COLO668 (cell line): Measurements from ENCODE around the gene THAP7.

Source experiments
- DNase-seq: peaks from one replicate; lab custom pipeline; 2025; ENCODE audit not compliant: unreplicated experiment; lab: John Stamatoyannopoulos, UW

Gene THAP7

DNA sequence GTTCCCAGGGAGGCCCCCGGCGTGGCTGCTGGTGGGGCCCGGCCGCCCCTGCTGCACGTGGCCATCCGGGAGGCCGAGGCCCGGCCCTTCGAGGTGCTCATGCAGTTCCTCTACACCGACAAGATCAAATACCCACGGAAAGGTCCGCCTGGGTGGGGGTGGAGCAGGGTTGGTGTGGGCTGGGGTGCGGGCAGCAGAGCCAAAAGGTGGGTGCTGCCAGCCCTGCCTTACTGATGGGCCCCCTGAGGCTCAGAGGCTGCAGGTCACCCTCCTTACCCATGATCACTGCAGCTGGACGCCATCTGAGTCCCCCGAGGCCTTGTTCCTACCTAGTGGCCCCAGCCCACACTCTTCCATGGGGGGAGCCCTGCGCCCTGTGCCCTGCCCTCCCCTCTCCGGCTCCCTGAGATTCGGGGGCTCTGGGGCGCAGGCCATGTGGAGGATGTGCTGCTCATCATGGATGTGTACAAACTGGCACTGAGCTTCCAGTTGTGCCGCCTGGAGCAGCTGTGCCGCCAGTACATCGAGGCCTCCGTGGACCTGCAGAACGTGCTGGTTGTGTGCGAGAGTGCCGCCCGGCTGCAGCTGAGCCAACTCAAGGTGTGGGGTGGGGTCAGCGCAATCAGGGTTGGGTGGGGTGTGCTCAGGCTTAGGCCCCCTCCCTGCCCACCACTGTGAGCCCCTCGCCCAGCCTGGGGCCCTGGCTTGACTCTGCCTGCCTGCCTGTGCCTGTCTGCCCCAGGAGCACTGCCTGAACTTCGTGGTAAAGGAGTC lies 7.6 kb downstream of the THAP7 start:
- no peak for DNase-seq

DNA sequence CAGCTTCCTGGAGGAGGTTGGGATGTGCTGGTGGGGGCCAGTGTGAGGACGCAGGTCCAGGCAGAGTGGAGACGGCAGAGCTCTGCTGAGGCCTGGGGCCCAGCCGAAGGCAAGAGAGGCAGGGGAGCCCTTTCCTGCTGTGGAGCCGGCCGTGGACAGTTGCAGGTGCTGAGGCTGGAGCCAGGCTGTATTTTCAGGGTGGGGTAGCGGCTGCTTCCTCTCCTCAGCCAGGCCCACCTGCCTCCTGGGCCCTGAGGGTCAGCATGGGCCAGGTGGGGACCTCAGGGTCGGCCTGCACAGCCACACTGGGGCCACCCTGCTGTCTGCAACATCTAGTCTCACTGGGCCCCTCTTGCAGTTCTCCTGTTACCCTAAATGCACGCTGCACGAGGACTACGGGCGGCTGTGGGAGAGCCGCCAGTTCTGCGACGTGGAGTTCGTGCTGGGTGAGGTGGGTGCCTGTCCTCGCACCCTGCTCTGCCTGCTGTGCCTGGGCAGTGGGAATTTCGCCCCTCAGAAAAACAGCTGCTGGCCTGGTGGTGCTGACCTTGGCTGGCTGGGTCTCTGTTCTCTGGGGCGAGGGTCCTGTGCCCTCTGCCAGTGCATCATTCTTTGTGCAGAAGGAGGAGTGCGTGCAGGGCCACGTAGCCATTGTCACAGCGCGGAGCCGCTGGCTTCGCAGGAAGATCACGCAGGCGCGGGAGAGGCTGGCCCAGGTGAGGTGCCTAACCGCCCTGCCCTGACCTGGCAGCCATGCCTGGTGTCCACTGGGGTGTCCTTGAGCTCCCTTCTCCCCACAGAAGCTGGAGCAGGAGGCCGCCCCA lies 8.4 kb downstream of the THAP7 start:
- DNase-seq, result no peak

DNA sequence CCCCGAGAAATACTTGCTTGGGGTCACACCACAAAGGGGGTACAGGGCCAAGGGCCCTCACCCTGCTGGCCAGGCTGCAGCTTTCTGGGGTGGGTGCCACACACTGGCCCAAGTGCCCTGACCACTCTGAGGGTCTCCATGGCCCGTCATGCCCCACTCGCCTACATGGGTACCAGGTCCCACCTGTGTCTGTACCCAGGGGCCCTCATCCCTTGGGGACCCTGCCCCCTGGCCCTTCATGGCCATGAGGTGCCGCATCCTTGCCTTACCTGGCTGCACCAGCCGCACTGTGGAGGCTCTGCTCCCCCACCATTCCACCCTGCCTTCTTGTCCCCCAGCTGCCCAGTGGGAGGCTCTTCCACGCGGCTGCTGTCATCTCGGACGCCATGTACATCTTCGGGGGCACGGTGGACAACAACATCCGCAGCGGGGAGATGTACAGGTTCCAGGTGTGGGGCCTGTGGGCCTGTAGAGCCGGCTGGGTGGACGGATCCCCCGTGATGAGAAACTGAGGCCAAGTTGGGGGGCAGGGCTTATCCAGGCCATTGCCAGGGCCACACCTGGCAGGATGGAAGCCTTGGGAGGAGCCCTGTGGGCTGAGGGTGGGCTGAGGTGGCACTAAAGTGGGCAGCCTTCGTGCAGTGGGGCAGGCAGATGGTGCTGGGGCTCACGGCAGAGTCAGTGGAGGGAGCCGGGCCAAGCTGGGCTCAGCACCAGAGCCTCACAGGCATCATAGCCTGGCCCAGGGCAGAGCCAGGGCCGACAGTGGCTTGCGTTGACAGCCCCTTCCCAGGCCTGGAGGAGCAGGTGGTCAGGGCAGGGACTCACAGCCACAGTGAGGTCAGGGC lies 9.2 kb downstream of the THAP7 start:
- DNase-seq, result no peak

DNA sequence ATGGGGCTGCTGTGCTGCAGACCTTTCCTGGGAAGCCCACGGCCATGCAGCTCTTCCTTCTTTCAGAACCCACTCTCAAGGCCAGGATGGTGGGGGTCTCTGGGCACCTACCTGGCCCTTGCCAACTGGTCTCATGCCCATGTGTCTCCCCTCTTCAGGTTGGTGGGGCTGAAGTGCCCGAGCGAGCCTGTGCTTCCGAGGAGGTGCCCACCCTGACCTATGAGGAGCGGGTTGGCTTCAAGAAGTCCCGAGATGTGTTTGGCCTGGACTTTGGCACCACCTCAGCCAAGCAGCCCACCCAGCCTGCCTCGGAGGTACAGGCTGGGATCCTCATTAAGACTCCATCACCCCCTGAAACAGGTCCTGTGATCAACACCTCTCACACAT lies 9.9 kb downstream of the THAP7 start:
- DNase-seq, result no peak

DNA sequence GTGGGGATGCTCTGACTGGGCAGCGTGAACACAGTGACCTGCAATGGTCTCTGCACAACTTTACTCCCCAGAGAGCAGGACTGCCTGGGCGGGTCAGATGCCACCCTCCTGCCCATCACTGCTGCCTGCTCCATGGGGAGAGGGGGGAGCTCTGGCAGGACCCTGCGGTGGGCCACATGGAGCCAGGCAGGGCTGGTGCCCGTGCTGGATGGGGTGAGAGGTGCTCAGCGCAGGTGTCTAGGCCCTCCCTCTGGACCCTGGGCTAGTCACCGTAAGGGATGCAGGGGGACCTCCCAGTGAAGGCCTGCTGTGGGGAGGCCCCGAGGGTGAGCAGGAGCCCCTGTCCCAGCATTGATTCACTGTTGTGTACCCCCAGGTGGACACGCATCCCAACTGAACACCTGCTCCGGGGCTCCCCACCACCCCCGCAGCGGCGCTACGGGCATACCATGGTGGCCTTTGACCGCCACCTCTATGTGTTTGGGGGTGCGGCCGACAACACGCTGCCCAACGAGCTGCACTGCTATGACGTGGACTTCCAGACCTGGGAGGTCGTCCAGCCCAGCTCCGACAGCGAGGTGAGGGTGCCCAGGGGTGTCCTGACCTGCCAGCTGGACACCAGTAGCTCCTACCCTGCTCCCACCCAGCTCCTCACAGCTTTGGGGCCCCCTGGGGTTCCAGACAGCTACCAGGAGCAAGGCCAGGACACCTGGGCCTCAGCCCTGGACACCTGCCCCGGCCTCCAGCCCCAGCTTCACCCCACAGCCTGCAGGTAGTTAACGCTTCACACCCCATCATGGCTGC lies 10.5 kb downstream of the THAP7 start:
- DNase-seq, result no peak

DNA sequence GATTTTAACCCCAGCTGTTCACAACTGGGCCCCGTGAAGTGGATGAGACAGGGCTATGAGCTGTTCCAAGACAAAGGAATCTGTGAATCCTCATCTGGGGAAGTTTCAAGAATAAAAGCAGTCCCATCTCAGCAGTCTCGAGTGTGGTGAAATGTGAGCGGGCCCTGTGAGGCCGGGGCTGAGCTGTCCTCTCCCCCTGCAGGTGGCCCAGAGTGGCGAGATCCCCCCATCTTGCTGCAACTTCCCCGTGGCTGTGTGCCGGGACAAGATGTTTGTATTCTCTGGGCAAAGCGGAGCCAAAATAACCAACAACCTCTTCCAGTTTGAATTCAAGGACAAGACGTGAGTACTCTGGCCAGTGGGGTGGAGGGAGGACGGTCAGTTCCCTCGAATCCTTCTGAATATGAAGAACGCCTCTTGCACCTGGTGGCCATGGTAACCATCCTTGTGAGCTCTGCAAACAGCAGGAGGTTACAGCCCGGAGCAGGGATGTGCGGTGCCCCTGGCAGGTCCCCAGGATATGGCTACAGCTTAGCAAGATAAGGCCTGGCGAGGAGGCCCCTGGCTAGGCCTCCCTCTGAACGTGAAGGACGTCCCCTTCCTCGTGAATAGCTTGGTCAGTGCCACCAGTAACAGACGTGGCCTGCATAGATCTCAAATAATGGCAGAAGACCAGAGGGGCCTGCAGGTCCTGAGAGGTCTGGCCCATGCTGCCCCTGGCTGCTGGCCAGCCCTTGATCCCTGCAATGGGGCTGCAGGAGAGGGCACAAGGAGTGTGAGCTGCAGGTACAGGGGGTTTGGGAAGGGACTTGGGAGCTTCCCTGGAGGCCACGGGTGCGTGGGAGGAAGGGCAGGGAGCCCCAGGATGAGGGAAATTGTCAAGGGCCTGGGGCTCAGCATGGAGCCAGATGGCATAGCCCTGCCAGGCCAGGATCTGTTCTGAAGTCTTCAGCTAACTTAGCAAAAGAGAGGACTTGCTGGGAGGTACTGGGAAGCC lies 11.4 kb downstream of the THAP7 start:
- no peak for DNase-seq

DNA sequence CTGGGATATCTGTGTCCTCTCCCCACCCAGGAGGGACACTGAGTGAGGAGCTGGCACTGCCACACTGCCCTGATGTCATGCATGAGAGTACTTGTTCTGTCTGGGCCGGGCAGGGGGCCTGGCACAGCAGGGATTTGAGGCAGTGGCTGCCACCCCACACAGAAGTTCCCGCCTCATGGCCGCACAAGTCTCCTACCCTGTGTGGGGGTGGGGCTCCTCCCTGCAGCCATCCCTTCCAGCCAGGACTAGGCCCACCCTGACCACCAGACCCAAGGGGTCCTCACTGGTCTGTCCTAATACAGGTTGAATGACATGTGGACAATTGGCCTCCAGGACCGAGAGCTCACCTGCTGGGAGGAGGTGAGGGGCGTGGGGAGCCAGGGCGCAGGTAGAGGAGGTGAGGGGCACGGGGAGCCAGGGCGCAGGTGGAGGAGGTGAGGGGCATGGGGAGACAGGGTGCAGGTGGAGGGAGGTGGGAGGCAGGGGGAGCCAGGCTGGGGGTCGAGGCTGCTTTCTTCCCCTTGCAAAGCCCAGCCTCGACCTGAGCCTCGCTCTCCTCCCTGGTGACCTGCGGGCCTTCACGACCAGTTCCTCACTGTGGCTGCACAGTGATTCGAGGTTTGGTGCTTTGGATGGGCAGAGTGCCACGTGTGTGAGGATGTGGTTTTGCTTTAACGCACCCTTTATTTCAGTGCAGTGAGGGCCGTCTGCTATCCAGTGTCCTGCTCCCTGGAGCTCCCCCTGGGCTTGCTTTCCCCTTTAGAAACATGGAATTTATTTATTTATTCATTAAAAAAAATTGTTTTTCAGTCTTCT lies 12.4 kb downstream of the THAP7 start:
- no peak for DNase-seq

DNA sequence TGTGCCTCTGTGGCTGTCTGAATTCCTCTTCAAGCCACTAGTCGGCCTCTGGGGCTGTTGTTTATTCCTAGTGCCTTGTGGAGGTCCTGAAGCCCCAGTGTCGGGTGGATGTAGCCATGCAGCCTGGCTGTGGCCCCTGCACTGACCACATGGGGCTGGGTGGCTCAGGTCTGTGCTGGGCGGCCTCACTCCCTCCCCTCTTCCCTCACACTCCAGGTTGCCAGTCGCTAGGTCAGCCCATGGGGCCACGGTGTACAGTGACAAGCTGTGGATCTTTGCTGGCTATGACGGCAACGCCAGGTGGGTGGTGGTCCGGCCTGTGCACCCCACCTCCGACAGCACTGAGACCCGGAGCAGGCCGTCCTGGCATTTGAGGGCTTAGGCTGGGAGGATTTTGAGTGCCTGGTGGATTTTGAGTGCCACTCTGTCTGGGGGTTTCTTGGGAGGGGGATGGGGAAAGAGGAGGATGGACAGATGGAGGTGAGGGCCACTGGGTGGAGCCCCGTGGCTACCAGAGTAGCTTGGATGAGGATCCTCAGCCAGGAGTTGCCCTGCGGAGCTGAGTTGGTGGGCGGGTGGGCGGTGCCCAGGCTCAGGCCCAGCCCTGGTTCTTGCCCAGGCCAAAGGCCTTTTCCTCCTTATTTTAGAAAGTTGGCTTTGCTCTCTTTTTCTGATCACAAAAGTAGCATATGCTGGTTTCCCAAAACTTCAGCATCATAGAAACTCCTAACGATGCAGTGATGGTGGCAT lies 13.2 kb downstream of the THAP7 start:
- no peak for DNase-seq

DNA sequence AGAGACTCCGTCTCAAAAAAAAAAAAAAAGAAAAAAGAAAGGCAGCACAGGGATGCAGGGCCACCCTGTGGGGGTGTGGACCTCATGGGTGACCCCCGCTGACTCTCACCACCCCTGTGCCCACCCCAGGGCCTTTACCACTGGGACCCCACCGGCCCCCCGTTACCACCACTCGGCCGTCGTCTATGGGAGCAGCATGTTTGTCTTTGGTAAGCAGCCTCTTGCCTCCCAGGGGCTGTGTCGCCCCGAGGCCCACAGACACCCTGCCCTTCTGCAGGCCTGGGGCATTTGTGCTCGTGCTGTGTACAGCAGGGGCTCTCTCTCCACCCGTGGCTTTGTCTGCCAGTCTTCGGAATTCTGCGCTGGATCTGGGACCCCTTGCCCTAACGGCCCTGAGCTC lies 14.5 kb downstream of the THAP7 start:
- no peak for DNase-seq

DNA sequence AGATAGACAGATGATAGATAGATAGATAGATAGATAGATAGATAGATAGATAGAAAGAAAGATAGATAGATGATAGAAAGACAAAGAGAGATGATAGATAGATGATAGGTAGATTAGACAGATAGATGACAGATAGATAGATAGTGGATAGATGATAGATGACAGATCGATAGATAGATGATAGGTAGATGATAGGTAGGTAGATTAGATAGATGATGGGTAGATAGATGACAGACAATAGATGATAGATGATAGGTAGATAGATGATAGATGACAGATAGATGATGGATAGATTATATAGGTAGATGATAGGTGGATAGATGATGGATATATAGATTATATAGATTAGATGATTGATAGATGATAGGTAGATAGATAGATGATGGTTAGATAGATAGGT lies 15.6 kb downstream of the THAP7 start:
- no peak for DNase-seq

DNA sequence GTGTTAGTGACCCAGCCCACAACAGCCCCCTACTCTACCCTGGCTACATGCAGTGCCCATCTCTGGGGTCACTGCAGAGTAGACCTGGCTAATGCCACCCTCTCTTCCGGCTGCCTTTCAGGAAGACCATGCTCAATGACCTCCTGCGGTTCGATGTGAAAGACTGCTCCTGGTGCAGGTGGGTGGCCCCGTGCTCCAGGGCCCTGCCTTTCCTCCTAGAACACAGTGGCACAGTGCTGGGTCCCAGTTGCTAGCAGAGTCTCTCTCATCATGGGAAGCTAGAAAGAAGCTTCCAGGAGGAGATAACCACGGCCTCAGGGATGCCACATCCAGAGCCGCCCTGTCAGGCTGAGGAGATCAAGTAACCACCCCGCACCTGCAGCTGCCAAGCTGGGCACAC lies 16.2 kb downstream of the THAP7 start:
- DNase-seq, result no peak

DNA sequence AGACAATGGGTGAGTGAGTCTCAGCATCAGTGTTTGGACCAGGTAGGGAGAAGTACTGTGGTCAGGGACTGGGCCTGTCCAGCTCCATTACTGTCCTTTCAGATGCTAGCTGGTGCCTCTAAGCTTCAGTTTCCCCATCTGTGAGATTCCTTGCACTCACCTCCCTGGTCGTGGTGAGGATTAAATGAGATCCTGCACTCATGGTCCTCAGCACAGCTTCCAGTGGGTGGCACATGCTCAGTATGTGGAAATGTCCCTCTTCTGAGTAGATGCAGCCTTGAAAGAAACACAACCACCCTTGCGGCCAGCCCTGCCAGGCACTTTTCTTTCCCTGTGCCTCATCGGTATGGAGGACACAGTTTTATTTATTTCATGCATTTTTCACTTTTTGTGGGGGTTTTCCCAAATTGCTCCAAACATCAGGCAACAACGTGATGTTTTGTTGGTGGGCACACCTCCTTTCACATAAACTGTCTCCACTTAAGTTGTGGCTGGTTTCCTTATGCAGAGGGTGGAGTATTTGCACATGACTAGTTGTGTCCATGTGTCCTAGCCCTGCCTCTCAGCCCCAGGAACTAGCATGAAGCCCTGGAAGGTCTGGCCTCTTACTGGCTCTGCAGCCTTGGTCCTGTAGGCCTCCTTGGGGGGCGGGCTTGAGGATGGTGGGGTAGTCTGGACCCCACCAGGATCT lies 18.7 kb downstream of the THAP7 start:
- no peak for DNase-seq

DNA sequence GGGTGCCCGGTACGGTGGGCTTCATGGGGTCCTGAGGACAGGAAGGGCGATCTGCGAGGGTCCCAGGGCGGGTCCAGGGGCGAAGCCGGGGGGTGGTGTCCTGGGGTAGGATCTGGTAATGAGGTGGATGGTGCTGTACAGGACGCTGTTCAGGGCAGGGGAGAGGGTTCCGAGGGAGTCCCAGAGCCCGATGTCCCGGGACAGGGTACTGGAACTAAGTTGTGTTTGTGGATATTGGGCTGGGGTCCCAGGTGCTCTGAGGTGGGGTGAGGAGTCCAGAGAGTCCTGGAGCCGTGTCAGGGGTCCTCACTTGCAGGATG lies 19.4 kb downstream of the THAP7 start:
- DNase-seq, result no peak

DNA sequence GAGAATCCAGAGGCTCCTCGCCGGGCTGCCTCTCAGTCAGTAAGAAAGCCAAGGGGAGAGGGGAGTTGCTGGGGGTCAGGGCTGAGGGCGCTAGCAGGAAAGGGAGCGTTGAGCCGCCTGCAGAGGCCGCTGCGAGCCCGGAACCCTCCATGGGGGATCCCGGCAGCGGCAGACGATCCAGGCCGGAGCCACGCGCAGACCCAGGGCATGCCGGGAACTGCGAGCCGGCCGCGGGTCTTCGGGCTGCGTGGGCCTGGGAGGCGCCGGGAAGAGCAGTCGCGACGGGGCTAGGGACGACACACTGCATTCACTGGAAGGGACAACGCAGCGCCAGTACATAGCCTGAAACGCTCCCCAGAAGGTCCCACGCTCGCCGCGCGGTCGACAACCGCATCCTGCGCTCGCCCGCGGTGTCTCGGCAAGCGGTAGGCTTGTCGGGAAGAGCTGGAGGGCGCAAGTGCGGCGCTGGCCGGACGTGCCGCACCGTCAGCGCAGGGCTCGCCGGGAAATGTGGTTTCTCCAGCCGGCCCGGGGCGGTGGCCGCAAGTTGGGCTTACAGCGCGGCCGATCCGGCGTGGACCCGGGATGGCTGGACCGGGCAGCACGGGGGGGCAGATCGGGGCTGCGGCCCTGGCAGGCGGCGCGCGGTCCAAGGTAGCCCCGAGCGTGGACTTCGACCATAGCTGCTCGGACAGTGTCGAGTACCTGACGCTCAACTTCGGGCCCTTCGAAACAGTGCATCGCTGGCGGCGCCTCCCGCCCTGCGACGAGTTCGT lies 19.9 kb downstream of the THAP7 start, which contains the start of gene LZTR1:
TSS of gene LZTR1 (plus strand) at position 511 of the 776 bp plus-strand sequence. CDS start at position 586, 75 bp downstream.
- DNase-seq, result peak; percentile 86

DNA sequence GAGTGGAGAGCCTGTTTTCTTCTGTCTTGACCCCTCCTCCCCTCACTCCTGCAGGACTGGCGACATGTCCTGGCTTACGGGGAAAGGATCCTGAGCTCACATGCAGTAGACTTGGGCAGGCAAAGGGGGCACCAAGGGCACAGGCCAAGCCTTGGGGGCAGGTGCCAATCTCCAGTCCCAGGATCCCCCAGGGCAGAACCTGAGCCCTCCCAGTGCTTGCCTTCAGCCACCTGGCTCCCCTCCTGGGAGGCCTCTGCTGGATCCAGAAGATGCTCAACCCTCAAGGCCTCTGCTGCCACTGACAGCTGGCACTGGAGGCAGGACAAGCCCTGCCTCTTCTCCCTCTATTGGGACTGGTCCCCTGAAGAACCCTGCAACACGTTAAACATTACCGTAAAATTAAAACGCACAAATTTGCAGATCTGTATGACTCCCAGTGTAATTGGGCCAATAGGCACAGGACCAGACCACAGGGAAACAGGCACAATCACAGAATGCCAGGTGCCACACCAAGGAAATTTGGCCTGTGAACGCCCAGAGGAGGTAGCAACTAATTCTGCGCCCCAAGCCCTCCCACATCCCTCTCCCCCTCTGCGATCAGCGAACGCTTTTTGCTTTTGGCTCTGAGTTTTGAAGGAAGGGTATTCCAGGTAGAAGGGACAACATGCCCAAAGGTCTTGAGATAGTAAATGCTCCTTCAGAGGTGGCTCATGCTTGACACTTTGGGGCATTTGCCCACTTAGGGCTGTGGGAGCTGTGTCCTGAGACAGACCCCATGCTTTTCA lies 20.8 kb downstream of the THAP7 start:
- DNase-seq, result no peak

DNA sequence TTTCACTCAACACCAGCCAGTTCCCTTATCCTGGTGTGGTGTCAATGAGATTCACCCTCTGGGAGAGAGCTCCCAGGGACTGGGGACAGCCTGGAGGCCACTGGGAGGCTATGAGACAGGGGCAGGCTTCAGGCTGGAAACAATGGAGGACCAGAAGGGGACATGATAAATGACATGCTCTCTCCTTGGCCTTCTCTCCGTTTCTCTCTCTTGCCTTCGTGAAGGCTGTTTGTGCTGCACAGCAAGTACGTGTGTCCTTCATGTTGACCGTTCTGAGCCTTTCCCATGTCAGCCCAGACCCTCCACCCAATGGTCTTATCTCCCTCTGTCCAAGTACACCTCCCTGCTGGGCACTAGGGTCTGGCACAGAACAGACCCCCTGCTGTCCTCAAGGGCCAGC lies 21.4 kb downstream of the THAP7 start:
- no peak for DNase-seq
